HuH-7 (cell line): Measurements from ENCODE around the gene PDAP1.
"Not testable (repeated sequence)": the region's sequence is repeated elsewhere in the genome, so short reads cannot be mapped to it uniquely, and the experiment has no call there.

Source experiments
- DNase-seq: peaks from one replicate; pipeline ENCODE4 v3.0.0; 2011; ENCODE audit warnings: low spot score

PDAP1 gene

GRCh38 chr7:99375070-99375807, 33.2 kb downstream of the PDAP1 start:
- peak; percentile 80 for DNase-seq

- DNase-seq = peak; percentile 95
Observed at GRCh38 chr7:99374111-99375064, 34.0 kb downstream of the PDAP1 start, which contains the start of gene ARPC1B. TSS of gene ARPC1B (plus strand) at chr7:99374730. CDS start at chr7:99385715, 10,985 bp downstream.

- DNase-seq = no peak
Observed at GRCh38 chr7:99373091-99374066, 35.0 kb downstream of the PDAP1 start.

- DNase-seq = peak; percentile 84
Observed at GRCh38 chr7:99372275-99373090, 35.9 kb downstream of the PDAP1 start.

- DNase-seq = no peak
Observed at GRCh38 chr7:99371376-99371920, 36.9 kb downstream of the PDAP1 start.

GRCh38 chr7:99369767-99370391, 38.5 kb downstream of the PDAP1 start:
- no peak for DNase-seq

GRCh38 chr7:99368750-99369389, 39.5 kb downstream of the PDAP1 start:
- no peak for DNase-seq

GRCh38 chr7:99366646-99367045, 41.8 kb downstream of the PDAP1 start:
- no peak for DNase-seq

- peak; percentile 83 for DNase-seq
Observed at GRCh38 chr7:99365318-99366141, 42.9 kb downstream of the PDAP1 start.

GRCh38 chr7:99363286-99363685, 45.1 kb downstream of the PDAP1 start:
- DNase-seq = no peak

- no peak for DNase-seq
Observed at GRCh38 chr7:99362801-99363200, 45.6 kb downstream of the PDAP1 start.

GRCh38 chr7:99359465-99360154, 48.8 kb downstream of the PDAP1 start:
- DNase-seq = no peak

- not testable (repeated sequence) for DNase-seq
Observed at GRCh38 chr7:99358521-99358920, 49.9 kb downstream of the PDAP1 start.

- DNase-seq = no peak
Observed at GRCh38 chr7:99357701-99358490, 50.5 kb downstream of the PDAP1 start.

GRCh38 chr7:99355098-99355497, 53.3 kb downstream of the PDAP1 start:
- DNase-seq = no peak

GRCh38 chr7:99352247-99352646, 56.1 kb downstream of the PDAP1 start:
- DNase-seq = no peak

- not testable (repeated sequence) for DNase-seq
Observed at GRCh38 chr7:99350641-99351040, 57.8 kb downstream of the PDAP1 start.
